Stimulated activated CD8-positive, alpha-beta memory T cell treated with anti-CD3 and anti-CD28 coated beads, Interleukin-7, amount 100 ng/mL, for 1 hour (primary cell): ENCODE data around the gene APBA2.

Source experiments
- DNase-seq, 2 donors: peaks; one replicate each; pipeline ENCODE4 v3.0.0-alpha.2; 2020; ENCODE audit warnings: low read depth in 2 of 2

Gene APBA2

GRCh38 chr15:28915041-28915810 lies 29.5 kb downstream of the APBA2 start:
- DNase-seq, result no peak

- DNase-seq, result no peak
Observed at GRCh38 chr15:28915935-28916334, 30.2 kb downstream of the APBA2 start.

- no peak for DNase-seq
Observed at GRCh38 chr15:28917791-28918140, 32.0 kb downstream of the APBA2 start.

GRCh38 chr15:28918141-28918983 lies 32.6 kb downstream of the APBA2 start:
- DNase-seq, result no peak

- no peak for DNase-seq
Observed at GRCh38 chr15:28919201-28919635, 33.4 kb downstream of the APBA2 start.

- no peak for DNase-seq
Observed at GRCh38 chr15:28919679-28920655, 34.2 kb downstream of the APBA2 start.

- no peak for DNase-seq
Observed at GRCh38 chr15:28920781-28921331, 35.1 kb downstream of the APBA2 start.

GRCh38 chr15:28921336-28921735 lies 35.6 kb downstream of the APBA2 start:
- no peak for DNase-seq

GRCh38 chr15:28921919-28922706 lies 36.3 kb downstream of the APBA2 start:
- no peak for DNase-seq

- no peak for DNase-seq
Observed at GRCh38 chr15:28922707-28923012, 36.9 kb downstream of the APBA2 start.

GRCh38 chr15:28923726-28924280 lies 38.0 kb downstream of the APBA2 start:
- no peak for DNase-seq

GRCh38 chr15:28927043-28927442 lies 41.3 kb downstream of the APBA2 start:
- DNase-seq, result no peak

GRCh38 chr15:28929200-28929599 lies 43.4 kb downstream of the APBA2 start:
- DNase-seq, result no peak

GRCh38 chr15:28930011-28930410 lies 44.2 kb downstream of the APBA2 start:
- DNase-seq, result no peak

GRCh38 chr15:28930476-28931291 lies 44.9 kb downstream of the APBA2 start:
- DNase-seq, result no peak

GRCh38 chr15:28931828-28932227 lies 46.1 kb downstream of the APBA2 start:
- DNase-seq, result no peak

GRCh38 chr15:28932361-28932760 lies 46.6 kb downstream of the APBA2 start:
- DNase-seq, result no peak

- DNase-seq, result no peak
Observed at GRCh38 chr15:28933710-28934445, 48.1 kb downstream of the APBA2 start.

- DNase-seq, result no peak
Observed at GRCh38 chr15:28934645-28935044, 48.9 kb downstream of the APBA2 start.
